Osteocyte (in vitro differentiated cells): ENCODE measurements around the gene MEIS3. TPM values are rescaled to one million over a fixed set of nuclear protein-coding genes. Genes with fewer than 3 reads are reported as not detected.
"Not testable (repeated sequence)": the region's sequence is repeated elsewhere in the genome, so short reads cannot be mapped to it uniquely, and the experiment has no call there.

ENCODE experiments used
- DNase-seq: peaks from one replicate; pipeline ENCODE4 v3.0.0; 2021; ENCODE audit warnings: mixed read lengths; ENCODE audit not compliant: unreplicated experiment; ENCODE audit errors: extremely low spot score
- H3K27ac Mint-ChIP-seq: one replicate; pipeline ENCODE4 v1.8.0; 2021; ENCODE audit warnings: mild to moderate bottlenecking, mixed read lengths; ENCODE audit not compliant: unreplicated experiment
- H3K27me3 Mint-ChIP-seq: one replicate; pipeline ENCODE4 v1.8.0; 2021; ENCODE audit warnings: mixed read lengths; ENCODE audit not compliant: unreplicated experiment
- H3K36me3 Mint-ChIP-seq: one replicate; pipeline ENCODE4 v1.8.0; 2021; ENCODE audit warnings: mixed read lengths; ENCODE audit not compliant: unreplicated experiment
- H3K4me1 Mint-ChIP-seq: one replicate; pipeline ENCODE4 v1.8.0; 2021; ENCODE audit warnings: mixed read lengths; ENCODE audit not compliant: unreplicated experiment
- H3K4me3 Mint-ChIP-seq: one replicate; pipeline ENCODE4 v1.8.0; 2021; ENCODE audit warnings: mild to moderate bottlenecking, moderate library complexity, mixed read lengths; ENCODE audit not compliant: unreplicated experiment
- H3K9me3 Mint-ChIP-seq: one replicate; pipeline ENCODE4 v1.8.0; 2021; ENCODE audit warnings: mixed read lengths; ENCODE audit not compliant: unreplicated experiment
- CTCF ChIP-seq: fragments of 200-600 bp; sonication (generic); IDR thresholded peaks from 2 replicates; pipeline ENCODE4 v1.5.0; 2021; ENCODE audit warnings: antibody characterized with exemption, mild to moderate bottlenecking, moderate library complexity
- total RNA-seq: library from RNA; stranded (reverse); gene quantifications from 2 replicates; pipeline ENCODE4 v1.2.1, GENCODE V29; 2021

Gene MEIS3
- total RNA-seq, 1 donor from 2014 or later: 99.0 TPM

GRCh38 chr19:47384533-47384932, 34.8 kb downstream of the MEIS3 start:
- not testable (repeated sequence) for H3K9me3 Mint-ChIP-seq, H3K27ac Mint-ChIP-seq, H3K4me1 Mint-ChIP-seq

GRCh38 chr19:47383890-47384289, 35.4 kb downstream of the MEIS3 start:
- not testable (repeated sequence) for H3K9me3 Mint-ChIP-seq, H3K4me1 Mint-ChIP-seq, DNase-seq, H3K27me3 Mint-ChIP-seq, H3K27ac Mint-ChIP-seq, H3K4me3 Mint-ChIP-seq
- peaks cover 17% of the 10 kb centered on the region for H3K36me3 Mint-ChIP-seq

More at GRCh38 chr19:47384533-47384932, 34.8 kb downstream of the MEIS3 start:
- H3K27me3 Mint-ChIP-seq, DNase-seq, H3K4me3 Mint-ChIP-seq: not testable (repeated sequence)
- H3K36me3 Mint-ChIP-seq: peaks cover 17% of the 10 kb centered on the region

GRCh38 chr19:47381653-47382279, 37.6 kb downstream of the MEIS3 start:
- TF ChIP-seq CTCF: no peak
- no peak for DNase-seq
- peaks cover 20% of the 10 kb centered on the region for H3K36me3 Mint-ChIP-seq
- H3K27me3 Mint-ChIP-seq: no peaks in the 10 kb centered on the region
- no peak overlapping the region for H3K4me3 Mint-ChIP-seq
- H3K27ac Mint-ChIP-seq: no peak overlapping the region
- no peaks in the 10 kb centered on the region for H3K9me3 Mint-ChIP-seq
- no peaks in the 10 kb centered on the region for H3K4me1 Mint-ChIP-seq

- H3K27ac Mint-ChIP-seq: no peak overlapping the region
- H3K27me3 Mint-ChIP-seq: no peaks in the 10 kb centered on the region
- no peak for TF ChIP-seq CTCF
- peaks cover 21% of the 10 kb centered on the region for H3K36me3 Mint-ChIP-seq
- no peak overlapping the region for H3K4me3 Mint-ChIP-seq
- H3K4me1 Mint-ChIP-seq: no peaks in the 10 kb centered on the region
- no peak for DNase-seq
- H3K9me3 Mint-ChIP-seq: no peaks in the 10 kb centered on the region
These were observed 38.2 kb downstream of the MEIS3 start for GRCh38 chr19:47381121-47381520.

- Mint-ChIP-seq H3K27me3 (no peaks in the 10 kb centered on the region), H3K27ac (no peak overlapping the region), H3K4me3 (no peak overlapping the region), H3K36me3 (peaks cover 25% of the 10 kb centered on the region), H3K4me1 (no peaks in the 10 kb centered on the region), H3K9me3 (no peaks in the 10 kb centered on the region)
- no peak for TF ChIP-seq CTCF
- DNase-seq: no peak
These were observed 38.8 kb downstream of the MEIS3 start for GRCh38 chr19:47380559-47380958.

GRCh38 chr19:47379381-47379938, 39.9 kb downstream of the MEIS3 start:
- Mint-ChIP-seq H3K4me3 (no peak overlapping the region), H3K4me1 (no peaks in the 10 kb centered on the region), H3K27ac (no peak overlapping the region), H3K36me3 (peaks cover 28% of the 10 kb centered on the region), H3K27me3 (no peaks in the 10 kb centered on the region), H3K9me3 (no peaks in the 10 kb centered on the region)
- DNase-seq: no peak
- no peak for TF ChIP-seq CTCF
